ENCODE results near the gene THAP6. TPM values are rescaled to one million over a fixed set of nuclear protein-coding genes. Genes with fewer than 3 reads are reported as not detected.
A peak's percentile ranks its signal among the peaks of the same experiment; 100 is the strongest.

The THAP6 gene
- total and polyA plus RNA-seq, 2 experiments from 2014 or later: 13.2 to 17.3 TPM

GRCh38 chr4:75484190-75484589, 30.1 kb upstream of the THAP6 start:
- Histone ChIP-seq H3K27me3 (replicated peaks; ENCODE audit: insufficient read depth) (no peaks in the 10 kb centered on the region), H4K20me1 (ENCODE audit: insufficient read depth) (no peaks in the 10 kb centered on the region), H3K4me1 (ENCODE audit: insufficient read depth) (no peaks in the 10 kb centered on the region), H3K27ac (no peak overlapping the region), H3K4me2 (ENCODE audit: unreplicated experiment) (no peak overlapping the region), H3K9ac (no peak overlapping the region), H3K9me2 (ENCODE audit: insufficient read depth) (no peaks in the 10 kb centered on the region), H3F3A (ENCODE audit: insufficient read depth) (no peaks in the 10 kb centered on the region), H3K9me3 (ENCODE audit: low read depth) (no peaks in the 10 kb centered on the region), H3K79me2 (ENCODE audit: insufficient read depth) (no peaks in the 10 kb centered on the region), H3K36me3 (ENCODE audit: low read depth) (peaks cover 56% of the 10 kb centered on the region), H2AFZ (no peak overlapping the region), H3K4me3 (no peak overlapping the region)
- WGBS, 2 experiments (ENCODE audit: low coverage in 1 of 2, low lambda C conversion rate in 2 of 2, missing lambda C conversion rate in 2 of 2): 75% methylated on average over 4 of the region's 4 CpGs
- in situ Hi-C loops (cut with MboI): no loop called here
- no peak for DNase-seq
- TF ChIP-seq EZH2 (IDR thresholded peaks at IDR 0.05; ENCODE audit: insufficient read depth, poor library complexity, severe bottlenecking) (no peak), EZH2phosphoT487 (IDR thresholded peaks at IDR 0.05; ENCODE audit: insufficient read depth, low read depth) (no peak)

- no peak overlapping the region for H2AFZ ChIP-seq
- whole genome bisulfite sequencing, 2 experiments (ENCODE audit: low coverage in 1 of 2, low lambda C conversion rate in 2 of 2, missing lambda C conversion rate in 2 of 2): 95 to 96% methylated on average over 2 of the region's 2 CpGs
- no peaks in the 10 kb centered on the region for H4K20me1 ChIP-seq (ENCODE audit: insufficient read depth)
- no peaks in the 10 kb centered on the region for H3K9me2 ChIP-seq (ENCODE audit: insufficient read depth)
- H3K4me2 ChIP-seq (ENCODE audit: unreplicated experiment): no peak overlapping the region
- H3K27me3 ChIP-seq (replicated peaks; ENCODE audit: insufficient read depth): no peaks in the 10 kb centered on the region
- peaks cover 40% of the 10 kb centered on the region for H3K36me3 ChIP-seq (ENCODE audit: low read depth)
- H3K9ac ChIP-seq: no peak overlapping the region
- no peak overlapping the region for H3K27ac ChIP-seq
- H3F3A ChIP-seq (ENCODE audit: insufficient read depth): 0 out of 2 replicates have a peak, but pooled peaks cover 1% of the 10 kb centered on the region
- in situ Hi-C loops (cut with MboI): no loop called here
- peaks cover 16% of the 10 kb centered on the region; the same call in 1 of the 2 replicates for H3K79me2 ChIP-seq (ENCODE audit: insufficient read depth)
- TF ChIP-seq EZH2 (IDR thresholded peaks at IDR 0.05; ENCODE audit: insufficient read depth, poor library complexity, severe bottlenecking) (no peak), EZH2phosphoT487 (IDR thresholded peaks at IDR 0.05; ENCODE audit: insufficient read depth, low read depth) (no peak)
- no peaks in the 10 kb centered on the region for H3K9me3 ChIP-seq (ENCODE audit: low read depth)
- no peak overlapping the region for H3K4me3 ChIP-seq
- DNase-seq: peak; percentile 51
- H3K4me1 ChIP-seq (ENCODE audit: insufficient read depth): peaks cover 7% of the 10 kb centered on the region; the same call in 1 of the 2 replicates
These were observed 24.1 kb upstream of the THAP6 start for GRCh38 chr4:75490155-75490554.

GRCh38 chr4:75494563-75494962, 19.7 kb upstream of the THAP6 start:
- TF ChIP-seq EZH2 (IDR thresholded peaks at IDR 0.05; ENCODE audit: insufficient read depth, poor library complexity, severe bottlenecking): no peak
- no peak for TF ChIP-seq EZH2phosphoT487 (IDR thresholded peaks at IDR 0.05; ENCODE audit: insufficient read depth, low read depth)
- Histone ChIP-seq H3K4me3 (peak overlapping the region; percentile 33; the same call in 1 of the 2 replicates), H3K4me2 (ENCODE audit: unreplicated experiment) (peak overlapping the region; percentile 34), H3K27me3 (replicated peaks; ENCODE audit: insufficient read depth) (no peaks in the 10 kb centered on the region), H3K36me3 (ENCODE audit: low read depth) (peaks cover 42% of the 10 kb centered on the region), H3K79me2 (ENCODE audit: insufficient read depth) (peaks cover 56% of the 10 kb centered on the region), H3K4me1 (ENCODE audit: insufficient read depth) (peaks cover 18% of the 10 kb centered on the region), H2AFZ (no peak overlapping the region), H3F3A (ENCODE audit: insufficient read depth) (peaks cover 22% of the 10 kb centered on the region), H4K20me1 (ENCODE audit: insufficient read depth) (peaks cover 7% of the 10 kb centered on the region), H3K9me3 (ENCODE audit: low read depth) (no peaks in the 10 kb centered on the region), H3K9ac (0 out of 2 replicates have a peak overlapping the region, but pooled peaks have one; percentile 36), H3K9me2 (ENCODE audit: insufficient read depth) (no peaks in the 10 kb centered on the region), H3K27ac (peak overlapping the region; percentile 43)
- WGBS, 2 experiments (ENCODE audit: low coverage in 1 of 2, low lambda C conversion rate in 2 of 2, missing lambda C conversion rate in 2 of 2): 3 to 5% methylated on average over 1 of the region's 1 CpG
- DNase-seq: peak; percentile 78
- in situ Hi-C loops (cut with MboI): no loop called here

DNA sequence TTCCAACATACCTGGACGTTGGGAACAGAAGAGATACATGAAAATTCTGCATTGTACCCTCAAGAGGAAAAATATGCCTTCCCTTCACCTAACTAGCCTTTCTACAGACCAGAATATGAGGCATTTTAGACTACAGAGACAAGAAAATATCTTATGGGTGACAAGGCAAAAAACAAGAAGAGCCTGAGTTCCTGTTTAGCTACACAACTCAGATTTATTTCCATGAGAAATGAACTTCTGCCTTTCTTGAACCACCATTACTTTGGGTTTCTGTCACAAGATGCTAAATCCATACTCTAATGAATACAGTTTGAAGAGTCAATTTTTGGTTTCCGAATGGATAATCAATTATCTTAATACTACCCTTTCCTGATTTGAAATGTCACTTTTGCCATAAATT, 18.8 kb upstream of the THAP6 start:
- H3K27me3 ChIP-seq (replicated peaks; ENCODE audit: insufficient read depth): no peaks in the 10 kb centered on the region
- DNase-seq: no peak
- 98 to 100% methylated on average over 2 of the region's 2 CpGs for WGBS, 2 experiments (ENCODE audit: low coverage in 1 of 2, low lambda C conversion rate in 2 of 2, missing lambda C conversion rate in 2 of 2)
- H3K4me2 ChIP-seq (ENCODE audit: unreplicated experiment): no peak overlapping the region
- peaks cover 18% of the 10 kb centered on the region for H3K4me1 ChIP-seq (ENCODE audit: insufficient read depth)
- H3K9ac ChIP-seq: no peak overlapping the region
- H2AFZ ChIP-seq: no peak overlapping the region
- TF ChIP-seq EZH2phosphoT487 (IDR thresholded peaks at IDR 0.05; ENCODE audit: insufficient read depth, low read depth): no peak
- TF ChIP-seq EZH2 (IDR thresholded peaks at IDR 0.05; ENCODE audit: insufficient read depth, poor library complexity, severe bottlenecking): no peak
- H4K20me1 ChIP-seq (ENCODE audit: insufficient read depth): peaks cover 7% of the 10 kb centered on the region
- peaks cover 23% of the 10 kb centered on the region for H3F3A ChIP-seq (ENCODE audit: insufficient read depth)
- H3K9me2 ChIP-seq (ENCODE audit: insufficient read depth): no peaks in the 10 kb centered on the region
- in situ Hi-C loops (cut with MboI): no loop called here
- H3K36me3 ChIP-seq (ENCODE audit: low read depth): peaks cover 40% of the 10 kb centered on the region
- H3K9me3 ChIP-seq (ENCODE audit: low read depth): no peaks in the 10 kb centered on the region
- H3K27ac ChIP-seq: no peak overlapping the region
- H3K4me3 ChIP-seq: no peak overlapping the region
- H3K79me2 ChIP-seq (ENCODE audit: insufficient read depth): peaks cover 65% of the 10 kb centered on the region

Measured in GM23248 (cell line).